Testis (tissue), 3 donors: ENCODE data around the gene UBTF. TPM values are rescaled to one million over a fixed set of nuclear protein-coding genes. Genes with fewer than 3 reads are reported as not detected.

ENCODE experiments used
- DNase-seq: peaks from one replicate; pipeline ENCODE4 v3.0.0-alpha.2; 2019
- H3K27ac ChIP-seq, 2 donors: fragments of 200-600 bp; sonication (generic); one replicate each; pipeline ENCODE4 v1.5.1; 2019
- H3K27me3 ChIP-seq: fragments of 200-600 bp; sonication (generic); one replicate; pipeline ENCODE4 v1.5.1; 2019
- H3K36me3 ChIP-seq: fragments of 200-600 bp; sonication (generic); one replicate; pipeline ENCODE4 v1.5.1; 2017; ENCODE audit warnings: low read depth; ENCODE audit errors: missing control alignments
- H3K4me1 ChIP-seq: fragments of 200-600 bp; sonication (generic); one replicate; pipeline ENCODE4 v1.5.1; 2019
- H3K4me3 ChIP-seq, 2 donors: fragments of 200-600 bp; sonication (generic); one replicate each; pipeline ENCODE4 v1.5.1; 2017 to 2019
- H3K9me3 ChIP-seq: fragments of 200-600 bp; sonication (generic); one replicate; pipeline ENCODE4 v1.5.1; 2017
- POLR2A ChIP-seq: fragments of 450-650 bp; IDR thresholded peaks from one replicate; pipeline ENCODE4 v1.6.1; 2017; ENCODE audit warnings: antibody characterized with exemption, mild to moderate bottlenecking, moderate library complexity
- WGBS, 2 donors: methylation state at CpG; one replicate each; pipeline ENCODE4 v1.1.5; 2018; 5-methylcytosine and 5-hydroxymethylcytosine counted together
- intact Hi-C: fragments of 100-400 bp; cut with DNase I; formaldehyde crosslinking; loops from one replicate; pipeline ENCODE4 v1.15.1; 2023; ENCODE audit warnings: low total_unique reads
- polyA plus RNA-seq: library from polyadenylated mRNA; stranded (reverse); fragments of 350-450 nt; fragmentation: Illumina TruSeq; extraction: RNeasy Lipid Tissue Mini Kit (QIAGEN cat#74804); gene quantifications from one replicate; pipeline ENCODE4 v1.2.3, GENCODE V29; 2014; ENCODE audit warnings: low read depth, low replicate concordance; ENCODE audit not compliant: insufficient read depth
- total RNA-seq, 2 donors: library from RNA; depleted of rRNA; stranded (reverse); fragments of >200 nt; gene quantifications; one replicate each; pipeline ENCODE4 v1.2.3, GENCODE V29; 2016
- TF ChIP-seq, protein P1 (sequence below), 3 experiments: fragments of 450-650 bp in 2 of 3; fragments of 200-600 bp in 1 of 3; sonication (generic) in 1 of 3; IDR thresholded peaks; one replicate each; pipeline ENCODE4 v1.5.1; 2016 to 2019; ENCODE audit warnings: antibody characterized with exemption in 3 of 3, mild to moderate bottlenecking in 2 of 3, moderate library complexity in 1 of 3

Gene UBTF
- total and polyA plus RNA-seq, 3 donors from 2014 or later: 54.2 to 78.7 (median 69.6) TPM

DNA sequence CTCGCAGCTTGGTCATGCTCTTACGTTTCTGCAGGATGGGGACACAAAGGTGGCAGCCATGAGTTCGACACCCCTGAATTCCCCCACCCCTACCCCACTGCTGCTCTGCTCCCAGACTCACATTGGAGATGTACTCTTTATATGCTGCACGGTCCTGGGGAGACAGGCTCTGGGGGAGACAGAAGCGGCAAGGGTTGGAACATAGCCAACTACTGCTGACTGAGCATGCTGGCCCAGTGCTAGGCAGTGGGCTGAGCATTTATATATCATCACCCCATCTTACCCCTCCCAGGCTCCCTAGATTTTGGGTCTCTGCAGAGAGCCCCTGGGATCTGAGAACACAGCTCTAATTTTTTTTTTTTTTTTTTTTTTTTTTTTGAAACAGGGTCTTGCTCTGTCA lies 11.7 kb downstream of the UBTF start:
- intact Hi-C loops: no loop called here
- Histone ChIP-seq H3K27me3 (no peaks in the 10 kb centered on the region), H3K4me1 (peaks cover 17% of the 10 kb centered on the region), H3K36me3 (peaks cover 5% of the 10 kb centered on the region), H3K27ac (no peak overlapping the region), H3K9me3 (no peaks in the 10 kb centered on the region), H3K4me3 (no peak overlapping the region)
- no peak for DNase-seq
- 86 to 90% methylated on average over 5 of the region's 5 CpGs for WGBS, 2 donors
- TF ChIP-seq, protein P1, sequence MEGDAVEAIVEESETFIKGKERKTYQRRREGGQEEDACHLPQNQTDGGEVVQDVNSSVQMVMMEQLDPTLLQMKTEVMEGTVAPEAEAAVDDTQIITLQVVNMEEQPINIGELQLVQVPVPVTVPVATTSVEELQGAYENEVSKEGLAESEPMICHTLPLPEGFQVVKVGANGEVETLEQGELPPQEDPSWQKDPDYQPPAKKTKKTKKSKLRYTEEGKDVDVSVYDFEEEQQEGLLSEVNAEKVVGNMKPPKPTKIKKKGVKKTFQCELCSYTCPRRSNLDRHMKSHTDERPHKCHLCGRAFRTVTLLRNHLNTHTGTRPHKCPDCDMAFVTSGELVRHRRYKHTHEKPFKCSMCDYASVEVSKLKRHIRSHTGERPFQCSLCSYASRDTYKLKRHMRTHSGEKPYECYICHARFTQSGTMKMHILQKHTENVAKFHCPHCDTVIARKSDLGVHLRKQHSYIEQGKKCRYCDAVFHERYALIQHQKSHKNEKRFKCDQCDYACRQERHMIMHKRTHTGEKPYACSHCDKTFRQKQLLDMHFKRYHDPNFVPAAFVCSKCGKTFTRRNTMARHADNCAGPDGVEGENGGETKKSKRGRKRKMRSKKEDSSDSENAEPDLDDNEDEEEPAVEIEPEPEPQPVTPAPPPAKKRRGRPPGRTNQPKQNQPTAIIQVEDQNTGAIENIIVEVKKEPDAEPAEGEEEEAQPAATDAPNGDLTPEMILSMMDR (IDR thresholded peaks at IDR 0.05): no peak
- no peak for TF ChIP-seq POLR2A

DNA sequence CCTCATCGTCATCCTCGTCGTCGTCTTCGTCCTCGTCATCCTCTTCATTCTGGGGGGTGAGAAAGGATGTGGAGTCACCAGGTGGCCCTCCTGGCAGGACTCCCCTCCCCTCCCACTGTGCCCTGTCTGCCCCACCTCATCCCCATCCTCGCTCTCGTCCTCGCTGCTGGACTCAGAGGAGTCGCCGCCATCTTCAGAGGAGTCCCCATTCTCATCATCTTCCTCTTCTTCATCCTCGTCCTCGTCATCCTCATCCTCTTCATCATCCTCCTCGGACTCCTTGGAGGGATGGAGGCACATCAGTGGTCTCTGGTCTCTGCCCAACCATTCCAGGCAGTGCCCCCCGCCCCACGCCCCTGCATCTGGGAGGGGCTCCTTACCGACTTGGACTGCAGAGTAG lies 12.2 kb downstream of the UBTF start:
- Histone ChIP-seq H3K9me3 (no peaks in the 10 kb centered on the region), H3K27me3 (no peaks in the 10 kb centered on the region), H3K36me3 (peaks cover 5% of the 10 kb centered on the region), H3K4me1 (peaks cover 12% of the 10 kb centered on the region), H3K27ac (no peak overlapping the region), H3K4me3 (no peak overlapping the region)
- intact Hi-C loops: no loop called here
- TF ChIP-seq, protein P1 (IDR thresholded peaks at IDR 0.05): no peak
- TF ChIP-seq POLR2A: no peak
- 88 to 89% methylated on average over 17 of the region's 17 CpGs for WGBS, 2 donors
- no peak for DNase-seq

DNA sequence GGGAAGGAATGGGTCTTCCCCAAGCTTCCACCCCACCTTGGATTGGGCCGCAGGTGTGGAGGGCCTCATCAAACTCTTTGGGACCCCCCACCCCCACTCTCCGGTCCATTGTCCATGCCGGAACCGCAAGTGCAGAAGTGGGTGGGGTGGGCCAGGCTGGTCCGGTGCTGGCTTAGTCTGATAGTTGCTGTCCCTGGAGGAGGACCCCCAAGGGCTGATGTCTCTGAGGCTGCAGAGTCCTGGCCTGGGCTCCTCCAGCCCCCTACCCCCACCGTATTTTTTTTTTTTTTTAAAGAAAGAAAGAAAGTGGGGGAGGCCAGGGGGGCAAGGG lies 12.7 kb downstream of the UBTF start:
- no peaks in the 10 kb centered on the region for H3K9me3 ChIP-seq
- H3K36me3 ChIP-seq: peaks cover 5% of the 10 kb centered on the region
- no peak overlapping the region for H3K4me3 ChIP-seq
- no peak overlapping the region for H3K27ac ChIP-seq
- TF ChIP-seq, protein P1 (IDR thresholded peaks at IDR 0.05): no peak
- TF ChIP-seq POLR2A: no peak
- intact Hi-C loops: no loop called here
- WGBS, 2 donors: 77 to 86% methylated on average over 2 to 6 of the region's 6 CpGs
- no peaks in the 10 kb centered on the region for H3K27me3 ChIP-seq
- no peak for DNase-seq
- H3K4me1 ChIP-seq: peaks cover 11% of the 10 kb centered on the region

DNA sequence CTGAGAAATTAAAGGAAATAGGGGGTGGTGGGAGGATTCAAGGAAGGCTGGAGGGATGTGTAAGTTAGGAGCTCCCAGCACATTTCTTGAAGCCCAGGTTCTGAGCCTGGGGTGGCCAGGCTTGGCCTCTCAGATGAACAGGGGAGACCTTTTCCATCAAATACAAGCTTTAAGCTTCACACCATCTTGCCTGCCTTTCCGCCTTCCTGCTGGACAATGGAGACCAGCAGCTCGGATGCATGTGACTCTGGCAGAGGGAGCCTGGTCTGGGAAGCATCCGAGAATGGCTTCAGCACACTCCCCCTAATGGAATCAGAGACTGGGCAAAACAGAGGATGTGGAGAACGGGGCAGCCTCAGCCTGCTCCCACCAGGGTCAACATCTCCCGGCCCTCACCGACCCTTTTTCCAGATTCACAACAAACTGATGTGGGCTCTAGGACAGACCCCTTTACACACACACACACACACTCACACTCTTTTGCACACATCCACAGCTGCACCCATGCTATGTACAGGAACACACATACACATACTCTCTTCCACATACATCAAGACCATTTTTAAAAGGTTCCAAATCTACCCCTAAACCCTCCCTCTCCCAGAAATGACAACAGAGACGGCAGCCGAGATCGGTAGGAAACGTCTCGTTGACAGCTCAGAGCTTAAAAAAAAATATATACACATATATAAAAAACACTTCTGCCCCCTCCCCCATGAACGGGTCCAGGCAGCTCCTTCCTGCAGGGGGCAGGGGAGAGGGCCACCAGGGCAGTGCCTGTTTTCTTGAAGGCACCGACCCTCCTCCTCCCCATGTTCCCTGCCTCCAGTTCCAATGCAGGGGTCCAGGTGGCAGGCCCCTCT lies 13.3 kb downstream of the UBTF start:
- intact Hi-C loops: no loop called here
- H3K4me3 ChIP-seq: no peak overlapping the region
- H3K27me3 ChIP-seq: no peaks in the 10 kb centered on the region

More for the DNA sequence above, 13.3 kb downstream of the UBTF start:
- TF ChIP-seq POLR2A: no peak
- TF ChIP-seq, protein P1 (IDR thresholded peaks at IDR 0.05): no peak
- Histone ChIP-seq H3K4me1 (peaks cover 8% of the 10 kb centered on the region), H3K27ac (no peak overlapping the region), H3K9me3 (no peaks in the 10 kb centered on the region), H3K36me3 (peaks cover 5% of the 10 kb centered on the region)
- 55 to 70% methylated on average over 12 to 13 of the region's 13 CpGs for WGBS, 2 donors
- DNase-seq: no peak
